NCI-H1105 (cell line): ENCODE measurements around the gene ORC3.

ENCODE experiments used
- DNase-seq: peaks from one replicate; lab custom pipeline; 2025; lab: John Stamatoyannopoulos, UW

ORC3 gene

GRCh38 chr6:87589693-87590416 lies at the start of gene ORC3, which contains the start of gene RARS2:
Gene ORC3, plus strand, starts transcription at chr6:87590135. Its CDS starts 34 bp downstream, at chr6:87590169.
Gene RARS2, minus strand, starts transcription at chr6:87589987. Its CDS starts 30 bp downstream, at chr6:87589957.
- peak; percentile 96 for DNase-seq

GRCh38 chr6:87540539-87540938 lies 49.4 kb upstream of the ORC3 start:
- DNase-seq: no peak

GRCh38 chr6:87541041-87541440 lies 48.9 kb upstream of the ORC3 start:
- DNase-seq: no peak

GRCh38 chr6:87541744-87542143 lies 48.2 kb upstream of the ORC3 start:
- DNase-seq: no peak

GRCh38 chr6:87543696-87544473 lies 46.0 kb upstream of the ORC3 start:
- no peak for DNase-seq

- no peak for DNase-seq
These were observed 45.5 kb upstream of the ORC3 start for GRCh38 chr6:87544474-87544735.

- no peak for DNase-seq
These were observed 38.1 kb upstream of the ORC3 start for GRCh38 chr6:87551799-87552198.

- no peak for DNase-seq
These were observed 36.7 kb upstream of the ORC3 start for GRCh38 chr6:87553159-87553765.

GRCh38 chr6:87555506-87555905 lies 34.4 kb upstream of the ORC3 start:
- no peak for DNase-seq

- DNase-seq: no peak
These were observed 31.5 kb upstream of the ORC3 start for GRCh38 chr6:87558446-87558845.

GRCh38 chr6:87561017-87561416 lies 28.9 kb upstream of the ORC3 start:
- no peak for DNase-seq

GRCh38 chr6:87572021-87572420 lies 17.9 kb upstream of the ORC3 start:
- DNase-seq: no peak

GRCh38 chr6:87572883-87573282 lies 17.1 kb upstream of the ORC3 start:
- DNase-seq: no peak

GRCh38 chr6:87573307-87574024 lies 16.5 kb upstream of the ORC3 start:
- DNase-seq: no peak

- no peak for DNase-seq
These were observed 15.6 kb upstream of the ORC3 start for GRCh38 chr6:87574237-87574804.

GRCh38 chr6:87575423-87575822 lies 14.5 kb upstream of the ORC3 start:
- DNase-seq: no peak

- no peak for DNase-seq
These were observed 6.1 kb upstream of the ORC3 start for GRCh38 chr6:87583822-87584221.

- no peak for DNase-seq
These were observed 3.4 kb upstream of the ORC3 start for GRCh38 chr6:87586371-87587077.

- no peak for DNase-seq
These were observed 1.1 kb upstream of the ORC3 start for GRCh38 chr6:87588756-87589407.

GRCh38 chr6:87590417-87590880 lies 514 bp downstream of the ORC3 start:
- DNase-seq: no peak

- no peak for DNase-seq
These were observed 1.1 kb downstream of the ORC3 start for GRCh38 chr6:87590990-87591389.
